ENCODE data around the gene SHISA8.

GRCh38 chr22:41911001-41911611 is 3.8 kb downstream of the SHISA8 start:
- TF ChIP-seq CTCF (IDR thresholded peaks at IDR 0.05) (no peak), POLR2A (IDR thresholded peaks at IDR 0.05) (no peak)
